ENCODE results near the gene C11orf24. TPM values are rescaled to one million over a fixed set of nuclear protein-coding genes. Genes with fewer than 3 reads are reported as not detected.
"Not testable (repeated sequence)": the region's sequence is repeated elsewhere in the genome, so short reads cannot be mapped to it uniquely, and the experiment has no call there.

C11orf24 gene
- total and polyA plus RNA-seq, 3 experiments from 2014 or later = 15.7 to 49.8 (median 46.9) TPM

DNA sequence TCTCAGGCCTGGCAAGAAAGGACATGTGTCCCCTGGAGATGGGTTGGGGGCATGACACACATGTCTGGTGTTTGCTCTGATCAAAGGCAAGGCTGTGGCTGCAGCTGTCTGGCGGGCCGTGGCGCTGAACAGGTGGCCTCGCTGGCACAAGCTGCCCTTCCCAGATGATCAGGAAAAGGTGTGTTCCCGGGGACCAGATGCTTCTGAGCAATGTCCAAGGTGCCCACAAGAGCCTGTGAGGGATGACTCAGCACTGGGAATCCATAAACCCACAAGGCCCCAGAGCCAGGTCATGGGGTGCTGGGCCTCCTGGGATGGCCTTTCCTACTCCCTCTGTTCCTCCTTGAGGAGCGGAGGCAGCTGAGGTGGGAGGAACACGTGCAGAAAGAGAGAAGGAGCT is 30.9 kb upstream of the C11orf24 start:
- Histone ChIP-seq H3K4me1 (ENCODE audit: insufficient read depth, low read length) (no peaks in the 10 kb centered on the region), H3K27me3 (ENCODE audit: insufficient read depth, low read length, poor library complexity, severe bottlenecking) (no peaks in the 10 kb centered on the region), H3K9me3 (ENCODE audit: low read length) (no peaks in the 10 kb centered on the region), H3K4me3 (ENCODE audit: low read length) (no peak overlapping the region), H3K27ac (ENCODE audit: low read depth, low read length) (no peak overlapping the region), H3K36me3 (ENCODE audit: insufficient read depth, low read length) (no peaks in the 10 kb centered on the region)
- Mint-ChIP-seq H3K9me3 (no peaks in the 10 kb centered on the region), H3K27ac (no peak overlapping the region), H3K36me3 (no peaks in the 10 kb centered on the region), H3K4me1 (peaks cover 0 to 3% (median 0%) of the 10 kb centered on the region in 3 donors), H3K4me3 (no peak overlapping the region), H3K27me3 (no peaks in the 10 kb centered on the region)
- DNase-seq = peak in 1 of 5 donors; percentile 31
- POLR2A ChIA-PET = no interaction called here
- CTCF ChIA-PET = interaction anchor here (9.9 kb wide), 1 partner anchor 44 kb away, joined by 201 read pairs; no protein-coding TSS in a partner anchor

DNA sequence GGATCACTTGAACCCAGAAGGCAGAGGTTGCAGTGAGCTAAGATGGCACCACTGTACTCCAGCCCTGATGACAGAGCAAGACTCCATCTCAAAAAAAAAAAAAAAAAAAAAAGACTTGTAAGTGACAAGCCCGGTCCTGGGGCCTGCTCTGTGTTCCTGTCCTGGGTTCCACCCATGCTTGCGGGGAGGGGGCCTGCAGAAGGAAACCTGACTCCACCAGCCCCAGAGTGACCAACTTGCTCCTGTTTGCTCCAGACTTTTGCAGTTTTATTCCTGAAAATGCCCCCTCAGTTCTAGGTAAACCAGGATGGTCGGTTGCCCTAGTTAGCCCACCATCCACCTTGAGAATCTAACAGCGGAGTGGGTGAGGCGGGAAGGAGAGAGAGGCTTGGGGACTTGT is 30.5 kb upstream of the C11orf24 start:
- no peak overlapping the region for H3K27ac Mint-ChIP-seq
- H3K4me1 Mint-ChIP-seq = peaks cover 0 to 4% (median 0%) of the 10 kb centered on the region in 3 donors
- no peaks in the 10 kb centered on the region for H3K9me3 Mint-ChIP-seq
- H3K36me3 ChIP-seq (ENCODE audit: insufficient read depth, low read length) = no peaks in the 10 kb centered on the region
- no peaks in the 10 kb centered on the region for H3K4me1 ChIP-seq (ENCODE audit: insufficient read depth, low read length)
- H3K36me3 Mint-ChIP-seq = no peaks in the 10 kb centered on the region
- H3K27me3 Mint-ChIP-seq = no peaks in the 10 kb centered on the region
- no peaks in the 10 kb centered on the region for H3K9me3 ChIP-seq (ENCODE audit: low read length)
- H3K27ac ChIP-seq (ENCODE audit: low read depth, low read length) = no peak overlapping the region
- no peak overlapping the region for H3K4me3 ChIP-seq (ENCODE audit: low read length)
- no peak overlapping the region for H3K4me3 Mint-ChIP-seq
- H3K27me3 ChIP-seq (ENCODE audit: insufficient read depth, low read length, poor library complexity, severe bottlenecking) = no peaks in the 10 kb centered on the region
- no peak for DNase-seq
- ChIA-PET POLR2A (no interaction called here), CTCF (interaction anchor here (9.9 kb wide), 1 partner anchor 44 kb away, joined by 201 read pairs; no protein-coding TSS in a partner anchor)

DNA sequence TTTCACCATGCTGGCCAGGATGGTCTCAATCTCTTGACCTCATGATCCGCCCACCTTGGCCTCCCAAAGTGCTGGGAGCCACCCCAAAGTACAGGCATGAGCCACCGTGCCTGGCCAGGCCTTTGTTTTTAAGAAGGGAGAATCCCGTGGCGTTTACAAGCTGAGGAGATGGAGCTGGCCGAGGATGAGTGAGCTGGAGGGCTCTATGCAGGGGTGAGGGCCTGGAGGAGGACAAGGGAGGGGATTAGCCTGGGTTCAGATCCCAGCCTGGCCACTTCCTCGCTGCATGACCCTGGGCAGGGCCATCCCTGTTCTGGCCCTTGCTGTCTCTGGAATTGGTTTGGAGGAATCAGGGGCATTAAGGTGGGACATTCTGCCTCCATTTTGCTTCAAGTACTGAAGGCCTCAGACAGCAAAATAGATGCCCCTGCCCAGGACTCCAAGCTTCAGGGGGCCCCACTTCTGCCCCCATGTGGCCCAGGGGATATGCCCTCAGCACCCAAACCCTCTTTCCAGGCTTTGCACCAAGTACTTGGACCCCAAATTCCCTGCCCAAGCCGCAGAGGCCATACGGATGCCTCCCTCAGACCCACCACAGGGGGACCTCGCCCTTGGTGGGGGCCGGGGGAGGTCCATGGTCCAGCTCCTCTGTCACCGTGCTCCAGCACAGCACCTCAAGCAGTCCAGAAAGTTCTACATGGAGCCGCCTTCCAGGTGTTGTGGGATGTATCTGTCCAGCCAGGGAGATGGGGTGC is 28.5 kb upstream of the C11orf24 start:
- Histone ChIP-seq H3K27ac (ENCODE audit: low read depth, low read length) (no peak overlapping the region), H3K36me3 (ENCODE audit: insufficient read depth, low read length) (no peaks in the 10 kb centered on the region), H3K4me1 (ENCODE audit: insufficient read depth, low read length) (no peaks in the 10 kb centered on the region), H3K4me3 (ENCODE audit: low read length) (no peak overlapping the region), H3K9me3 (ENCODE audit: low read length) (no peaks in the 10 kb centered on the region), H3K27me3 (ENCODE audit: insufficient read depth, low read length, poor library complexity, severe bottlenecking) (no peaks in the 10 kb centered on the region)
- H3K27ac Mint-ChIP-seq = no peak overlapping the region
- H3K4me1 Mint-ChIP-seq = peaks cover 0 to 4% (median 0%) of the 10 kb centered on the region in 3 donors
- DNase-seq = peak in 1 of 5 donors; percentile 4
- no peaks in the 10 kb centered on the region for H3K36me3 Mint-ChIP-seq
- no peak overlapping the region for H3K4me3 Mint-ChIP-seq
- no peaks in the 10 kb centered on the region for H3K27me3 Mint-ChIP-seq
- POLR2A ChIA-PET = no interaction called here
- no peaks in the 10 kb centered on the region for H3K9me3 Mint-ChIP-seq
- CTCF ChIA-PET = interaction anchor here (1.0 to 9.9 kb wide), 4 partner anchors 17 to 213 kb away, joined by 3 to 201 read pairs (median 25); no protein-coding TSS in a partner anchor

DNA sequence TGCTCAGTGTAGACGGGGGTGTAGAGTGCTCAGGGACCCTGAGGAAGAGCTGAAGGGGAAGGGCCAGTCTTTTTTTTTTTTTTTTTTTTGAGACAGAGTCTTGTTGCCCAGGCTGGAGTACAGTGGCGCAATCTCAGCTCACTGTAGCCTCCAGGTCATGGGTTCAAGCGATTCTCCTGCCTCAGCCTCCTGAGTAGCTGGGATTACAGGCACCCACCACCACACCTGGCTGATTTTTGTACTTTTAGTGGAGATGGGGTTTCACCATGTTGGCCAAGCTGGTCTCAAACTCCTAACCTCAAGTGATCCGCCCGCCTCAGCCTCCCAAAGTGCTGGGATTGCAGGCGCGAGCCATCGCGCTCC is 27.7 kb upstream of the C11orf24 start:
- H3K4me3 ChIP-seq (ENCODE audit: low read length); H3K36me3 ChIP-seq (ENCODE audit: insufficient read depth, low read length); H3K27me3 ChIP-seq (ENCODE audit: insufficient read depth, low read length, poor library complexity, severe bottlenecking); H3K27me3 Mint-ChIP-seq; POLR2A ChIA-PET; DNase-seq; H3K27ac ChIP-seq (ENCODE audit: low read depth, low read length); H3K9me3 Mint-ChIP-seq; H3K4me3 Mint-ChIP-seq; H3K36me3 Mint-ChIP-seq; H3K4me1 Mint-ChIP-seq; H3K9me3 ChIP-seq (ENCODE audit: low read length); H3K27ac Mint-ChIP-seq; H3K4me1 ChIP-seq (ENCODE audit: insufficient read depth, low read length): not testable (repeated sequence)
- CTCF ChIA-PET = interaction anchor here (1.0 to 9.9 kb wide), 5 partner anchors 18 to 212 kb away, joined by 3 to 201 read pairs (median 25); partner anchors contain the start of gene C11orf24

- Histone ChIP-seq H3K9me3 (ENCODE audit: low read length) (no peaks in the 10 kb centered on the region), H3K4me3 (ENCODE audit: low read length) (no peak overlapping the region), H3K36me3 (ENCODE audit: insufficient read depth, low read length) (no peaks in the 10 kb centered on the region), H3K4me1 (ENCODE audit: insufficient read depth, low read length) (no peaks in the 10 kb centered on the region), H3K27me3 (ENCODE audit: insufficient read depth, low read length, poor library complexity, severe bottlenecking) (no peaks in the 10 kb centered on the region), H3K27ac (ENCODE audit: low read depth, low read length) (no peak overlapping the region)
- H3K27me3 Mint-ChIP-seq = no peaks in the 10 kb centered on the region
- H3K36me3 Mint-ChIP-seq = no peaks in the 10 kb centered on the region
- peaks cover 0 to 4% (median 0%) of the 10 kb centered on the region in 3 donors for H3K4me1 Mint-ChIP-seq
- no peak overlapping the region for H3K4me3 Mint-ChIP-seq
- peak overlapping the region in 1 of 8 donors; percentile 50 for H3K27ac Mint-ChIP-seq
- ChIA-PET CTCF (interaction anchor here (0.7 to 9.9 kb wide), 14 partner anchors 7 to 211 kb away, joined by 3 to 201 read pairs (median 6); partner anchors contain the start of gene C11orf24), POLR2A (no interaction called here)
- H3K9me3 Mint-ChIP-seq = no peaks in the 10 kb centered on the region
- DNase-seq = peak in 1 of 5 donors; percentile 40
Measured at GRCh38 chr11:68298659-68299516, 27.1 kb upstream of the C11orf24 start.

GRCh38 chr11:68297812-68298658 is 26.3 kb upstream of the C11orf24 start:
- POLR2A ChIA-PET = no interaction called here
- H3K27me3 ChIP-seq (ENCODE audit: insufficient read depth, low read length, poor library complexity, severe bottlenecking) = no peaks in the 10 kb centered on the region
- Mint-ChIP-seq H3K36me3 (no peaks in the 10 kb centered on the region), H3K4me3 (no peak overlapping the region), H3K4me1 (peaks cover 0 to 4% (median 0%) of the 10 kb centered on the region in 3 donors), H3K9me3 (no peaks in the 10 kb centered on the region), H3K27me3 (no peaks in the 10 kb centered on the region), H3K27ac (no peak overlapping the region)
- no peak overlapping the region for H3K27ac ChIP-seq (ENCODE audit: low read depth, low read length)
- CTCF ChIA-PET = interaction anchor here (0.7 to 9.9 kb wide), 16 partner anchors 8 to 53 kb away, joined by 3 to 201 read pairs (median 6); partner anchors contain the start of gene C11orf24
- H3K36me3 ChIP-seq (ENCODE audit: insufficient read depth, low read length) = no peaks in the 10 kb centered on the region
- no peak overlapping the region for H3K4me3 ChIP-seq (ENCODE audit: low read length)
- H3K9me3 ChIP-seq (ENCODE audit: low read length) = no peaks in the 10 kb centered on the region
- DNase-seq = peak; percentile 56 to 74 (median 63)
- H3K4me1 ChIP-seq (ENCODE audit: insufficient read depth, low read length) = no peaks in the 10 kb centered on the region

- POLR2A ChIA-PET = no interaction called here
- no peaks in the 10 kb centered on the region for H3K36me3 ChIP-seq (ENCODE audit: insufficient read depth, low read length)
- no peak overlapping the region for H3K27ac ChIP-seq (ENCODE audit: low read depth, low read length)
- DNase-seq = no peak
- Mint-ChIP-seq H3K4me3 (no peak overlapping the region), H3K4me1 (peaks cover 0 to 4% (median 0%) of the 10 kb centered on the region in 3 donors), H3K27me3 (no peaks in the 10 kb centered on the region), H3K27ac (no peak overlapping the region), H3K9me3 (no peaks in the 10 kb centered on the region), H3K36me3 (no peaks in the 10 kb centered on the region)
- no peak overlapping the region for H3K4me3 ChIP-seq (ENCODE audit: low read length)
- CTCF ChIA-PET = interaction anchor here (0.8 to 9.9 kb wide), 11 partner anchors 9 to 88 kb away, joined by 3 to 201 read pairs (median 6); partner anchors contain the start of gene C11orf24
- H3K27me3 ChIP-seq (ENCODE audit: insufficient read depth, low read length, poor library complexity, severe bottlenecking) = no peaks in the 10 kb centered on the region
- no peaks in the 10 kb centered on the region for H3K4me1 ChIP-seq (ENCODE audit: insufficient read depth, low read length)
- H3K9me3 ChIP-seq (ENCODE audit: low read length) = no peaks in the 10 kb centered on the region
Measured at GRCh38 chr11:68297494-68297811, 25.7 kb upstream of the C11orf24 start.

Data from CD8-positive, alpha-beta memory T cell (primary cell).